ENCODE results near the gene C1orf74. TPM values are rescaled to one million over a fixed set of nuclear protein-coding genes. Genes with fewer than 3 reads are reported as not detected.

The C1orf74 gene
- total RNA-seq, 2 donors from 2014 or later = 2.2 to 2.9 TPM

GRCh38 chr1:209741889-209742288 lies 42.5 kb downstream of the C1orf74 start:
- intact Hi-C loops (cut with DNase I) = no loop called here
- Histone ChIP-seq H3K9me3 (no peaks in the 10 kb centered on the region), H3K4me1 (no peaks in the 10 kb centered on the region), H3K9ac (ENCODE audit: low read depth in 2 of 2, low read length in 2 of 2) (no peak overlapping the region), H3K4me3 (no peak overlapping the region), H3K27ac (no peak overlapping the region), H3K27me3 (no peaks in the 10 kb centered on the region), H3K36me3 (no peaks in the 10 kb centered on the region)
- DNase-seq = no peak
- TF ChIP-seq CTCF (IDR thresholded peaks at IDR 0.05) = no peak

- no peaks in the 10 kb centered on the region for H3K4me1 ChIP-seq
- no peak overlapping the region for H3K9ac ChIP-seq (ENCODE audit: low read depth in 2 of 2, low read length in 2 of 2)
- intact Hi-C loops (cut with DNase I) = no loop called here
- no peaks in the 10 kb centered on the region for H3K36me3 ChIP-seq
- no peak overlapping the region for H3K27ac ChIP-seq
- no peak for TF ChIP-seq CTCF (IDR thresholded peaks at IDR 0.05)
- H3K4me3 ChIP-seq = no peak overlapping the region
- DNase-seq = no peak
- no peaks in the 10 kb centered on the region for H3K27me3 ChIP-seq
- H3K9me3 ChIP-seq = no peaks in the 10 kb centered on the region
Measured at GRCh38 chr1:209741193-209741592, 43.2 kb downstream of the C1orf74 start.

DNA sequence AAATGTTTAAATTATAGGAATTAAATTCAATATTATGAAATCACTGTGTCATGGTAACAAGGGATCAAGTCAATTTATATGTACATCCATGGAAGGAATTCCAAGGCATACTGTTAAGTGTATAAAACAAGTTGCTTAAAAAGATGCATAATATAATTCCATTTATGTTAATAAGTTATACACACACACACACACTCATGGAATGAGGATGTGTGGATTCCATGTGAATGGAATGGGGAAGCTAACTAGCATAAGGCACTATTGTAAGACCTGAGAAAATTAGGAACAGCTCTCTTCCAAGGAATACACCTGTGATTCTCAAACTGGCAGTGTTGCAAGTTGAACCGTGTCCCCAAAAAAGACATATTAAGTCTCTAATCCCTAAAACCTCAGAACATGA lies 46.1 kb downstream of the C1orf74 start:
- Histone ChIP-seq H3K9ac (ENCODE audit: low read depth in 2 of 2, low read length in 2 of 2) (no peak overlapping the region), H3K4me3 (no peak overlapping the region), H3K27me3 (no peaks in the 10 kb centered on the region), H3K27ac (no peak overlapping the region), H3K36me3 (no peaks in the 10 kb centered on the region), H3K4me1 (no peaks in the 10 kb centered on the region), H3K9me3 (no peaks in the 10 kb centered on the region)
- DNase-seq = no peak
- intact Hi-C loops (cut with DNase I) = no loop called here
- no peak for TF ChIP-seq CTCF (IDR thresholded peaks at IDR 0.05)

- Histone ChIP-seq H3K27me3 (no peaks in the 10 kb centered on the region), H3K4me1 (no peaks in the 10 kb centered on the region), H3K36me3 (no peaks in the 10 kb centered on the region), H3K9me3 (no peaks in the 10 kb centered on the region), H3K27ac (no peak overlapping the region), H3K4me3 (no peak overlapping the region), H3K9ac (ENCODE audit: low read depth in 2 of 2, low read length in 2 of 2) (no peak overlapping the region)
- DNase-seq = no peak
- no peak for TF ChIP-seq CTCF (IDR thresholded peaks at IDR 0.05)
- intact Hi-C loops (cut with DNase I) = no loop called here
Measured at GRCh38 chr1:209737118-209737505, 47.2 kb downstream of the C1orf74 start.

DNA sequence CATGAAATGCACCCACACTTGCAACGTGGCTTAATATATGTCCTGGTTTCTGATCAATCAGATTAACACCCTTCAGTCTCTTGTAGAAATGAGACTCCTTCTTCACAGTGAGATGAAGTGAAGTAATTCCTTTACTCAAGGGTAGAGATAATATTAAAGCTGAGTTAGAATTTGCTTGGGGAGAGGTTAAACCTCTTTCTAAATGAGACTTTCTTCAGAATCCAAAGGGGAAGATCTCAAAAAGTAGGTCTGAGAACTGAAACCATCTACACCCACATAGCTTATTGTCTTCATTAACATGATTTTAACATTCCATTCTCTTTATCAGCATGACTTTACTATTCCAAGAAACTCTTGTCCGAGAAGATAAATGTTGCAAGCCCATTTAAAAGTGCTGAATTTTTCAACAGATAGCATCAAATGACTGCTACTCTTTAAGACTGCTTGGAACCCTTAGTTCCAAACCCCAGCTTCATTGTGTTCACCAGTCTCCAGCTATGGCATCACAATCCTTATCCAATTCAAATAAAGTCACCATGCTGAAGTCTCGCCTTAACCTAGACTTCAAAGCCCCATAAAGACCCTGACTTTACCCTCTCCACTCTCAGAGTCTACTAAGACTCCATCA lies 47.8 kb downstream of the C1orf74 start:
- Histone ChIP-seq H3K27me3 (no peaks in the 10 kb centered on the region), H3K9me3 (no peaks in the 10 kb centered on the region), H3K4me3 (no peak overlapping the region), H3K9ac (ENCODE audit: low read depth in 2 of 2, low read length in 2 of 2) (no peak overlapping the region), H3K4me1 (no peaks in the 10 kb centered on the region), H3K27ac (no peak overlapping the region), H3K36me3 (no peaks in the 10 kb centered on the region)
- no peak for DNase-seq
- TF ChIP-seq CTCF (IDR thresholded peaks at IDR 0.05) = no peak
- intact Hi-C loops (cut with DNase I) = no loop called here

Data from colonic mucosa (tissue), 4 donors.